PC-3 (cell line): ENCODE results near the gene SCUBE3.

Source experiments
- EZH2 ChIP-seq: fragments of 300-600 bp; sonication (generic); IDR thresholded peaks from one replicate; pipeline ENCODE4 v1.6.1; 2017; ENCODE audit warnings: antibody characterized with exemption, mild to moderate bottlenecking, low read length; ENCODE audit not compliant: unreplicated experiment
- TF ChIP-seq, protein P1 (sequence below): fragments of 300-600 bp; sonication (generic); conservative IDR thresholded peaks from 2 replicates; pipeline ENCODE4 v1.5.1; 2017; ENCODE audit warnings: antibody characterized with exemption, low read depth, mild to moderate bottlenecking, low read length

DNA sequence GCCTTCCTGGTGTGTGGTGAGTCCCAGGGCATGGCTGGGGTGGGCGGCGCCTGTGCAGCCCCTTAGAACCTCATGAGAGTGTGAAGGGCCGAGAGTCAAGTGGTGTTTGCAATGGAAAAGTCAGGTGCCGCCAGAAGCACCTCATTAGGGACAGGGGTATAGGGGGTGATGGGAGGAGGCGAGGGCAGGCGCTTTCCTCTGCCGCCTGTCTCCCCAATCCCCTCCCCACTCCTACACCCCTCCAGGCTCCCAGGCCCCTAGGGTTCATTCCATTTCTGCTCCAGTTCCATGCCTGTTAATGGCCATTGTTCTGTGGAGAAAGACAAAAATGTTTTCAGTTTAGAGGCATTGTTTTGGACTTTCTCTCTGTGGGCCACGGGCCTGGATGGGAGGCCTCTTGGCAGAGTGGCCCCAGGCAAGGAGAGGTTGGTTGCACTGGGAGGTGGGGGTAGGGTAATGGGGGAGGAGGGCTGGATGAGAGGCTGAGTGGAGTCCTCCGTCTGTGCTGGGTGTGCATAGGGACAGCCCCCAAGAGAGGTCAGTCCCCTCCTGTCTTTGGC, 21.4 kb upstream of the SCUBE3 start:
- TF ChIP-seq, protein P1, sequence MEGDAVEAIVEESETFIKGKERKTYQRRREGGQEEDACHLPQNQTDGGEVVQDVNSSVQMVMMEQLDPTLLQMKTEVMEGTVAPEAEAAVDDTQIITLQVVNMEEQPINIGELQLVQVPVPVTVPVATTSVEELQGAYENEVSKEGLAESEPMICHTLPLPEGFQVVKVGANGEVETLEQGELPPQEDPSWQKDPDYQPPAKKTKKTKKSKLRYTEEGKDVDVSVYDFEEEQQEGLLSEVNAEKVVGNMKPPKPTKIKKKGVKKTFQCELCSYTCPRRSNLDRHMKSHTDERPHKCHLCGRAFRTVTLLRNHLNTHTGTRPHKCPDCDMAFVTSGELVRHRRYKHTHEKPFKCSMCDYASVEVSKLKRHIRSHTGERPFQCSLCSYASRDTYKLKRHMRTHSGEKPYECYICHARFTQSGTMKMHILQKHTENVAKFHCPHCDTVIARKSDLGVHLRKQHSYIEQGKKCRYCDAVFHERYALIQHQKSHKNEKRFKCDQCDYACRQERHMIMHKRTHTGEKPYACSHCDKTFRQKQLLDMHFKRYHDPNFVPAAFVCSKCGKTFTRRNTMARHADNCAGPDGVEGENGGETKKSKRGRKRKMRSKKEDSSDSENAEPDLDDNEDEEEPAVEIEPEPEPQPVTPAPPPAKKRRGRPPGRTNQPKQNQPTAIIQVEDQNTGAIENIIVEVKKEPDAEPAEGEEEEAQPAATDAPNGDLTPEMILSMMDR, result no peak
- TF ChIP-seq EZH2, result no peak
